ENCODE measurements around the gene EN2. TPM values are rescaled to one million over a fixed set of nuclear protein-coding genes. Genes with fewer than 3 reads are reported as not detected.

The EN2 gene
- total RNA-seq, 1 experiment from 2014 or later, result not detected

DNA sequence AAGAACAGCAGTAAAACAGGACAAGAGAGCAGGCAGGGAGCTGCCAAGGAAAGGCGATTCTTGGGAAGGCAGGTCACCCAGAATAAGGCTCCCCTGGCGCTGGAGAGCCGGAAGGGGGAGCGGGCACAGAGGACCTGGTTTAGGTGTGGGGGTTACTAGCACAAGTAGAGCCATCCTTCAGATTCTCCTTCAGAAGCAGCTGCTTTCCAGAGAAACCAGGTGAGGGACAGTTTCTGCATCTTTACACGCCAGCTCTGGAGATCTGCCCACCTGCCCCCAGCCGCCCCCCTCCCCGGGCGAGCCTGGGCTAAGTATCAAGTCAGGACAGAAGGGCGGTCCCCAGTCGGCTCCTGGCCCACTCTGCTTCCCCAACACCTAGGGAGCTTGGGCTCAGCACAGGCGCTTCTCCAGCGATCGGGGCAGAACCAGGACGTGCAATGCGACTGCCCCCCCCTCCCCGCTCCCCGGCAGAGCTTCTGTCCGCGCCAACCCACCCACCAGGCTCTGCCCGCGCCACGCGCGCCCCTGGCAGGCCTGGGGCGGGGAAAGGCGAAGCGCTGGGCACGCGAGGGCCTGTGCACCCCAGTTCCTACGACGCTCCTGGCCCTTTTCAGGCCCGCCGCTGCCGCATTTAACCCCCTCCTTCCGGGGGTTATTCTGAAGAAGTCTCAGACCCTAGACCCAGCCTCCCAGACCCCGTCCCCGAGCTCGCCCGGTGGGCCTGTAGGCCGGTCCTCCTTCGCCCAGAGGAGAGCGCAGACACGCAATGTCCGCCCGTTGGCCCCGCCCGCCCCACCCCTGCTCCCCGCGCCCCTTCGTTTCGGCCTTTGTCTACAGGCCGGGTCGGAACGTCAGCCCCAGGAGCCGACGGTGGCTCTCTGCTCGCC is 4.4 kb upstream of the EN2 start:
- Histone ChIP-seq H3K36me3 (ENCODE audit: low read depth) (no peaks in the 10 kb centered on the region), H3K9me3 (ENCODE audit: insufficient read depth, low read depth) (no peaks in the 10 kb centered on the region), H3K27me3 (ENCODE audit: insufficient read depth, low read depth) (peaks cover 77% of the 10 kb centered on the region), H4K20me1 (ENCODE audit: insufficient read depth) (no peaks in the 10 kb centered on the region), H3K79me2 (ENCODE audit: low read depth) (no peaks in the 10 kb centered on the region), H3K9me2 (ENCODE audit: insufficient read depth) (no peaks in the 10 kb centered on the region), H3F3A (ENCODE audit: insufficient read depth, low read depth) (no peaks in the 10 kb centered on the region), H3K27ac (no peak overlapping the region), H3K4me2 (no peak overlapping the region), H3K4me3 (no peak overlapping the region), H3K4me1 (replicated peaks; ENCODE audit: insufficient read depth) (no peaks in the 10 kb centered on the region), H2AFZ (no peak overlapping the region)
- no peak for DNase-seq
- POLR2A ChIA-PET (ENCODE audit: unreplicated experiment), result no interaction called here
- intact Hi-C loops (cut with micrococcal nuclease; ENCODE audit: unreplicated experiment), result no loop called here
- no TSS peak for BruUV-seq (replicated peaks)
- CTCF ChIA-PET, result no interaction called here
- TF ChIP-seq, protein P1, sequence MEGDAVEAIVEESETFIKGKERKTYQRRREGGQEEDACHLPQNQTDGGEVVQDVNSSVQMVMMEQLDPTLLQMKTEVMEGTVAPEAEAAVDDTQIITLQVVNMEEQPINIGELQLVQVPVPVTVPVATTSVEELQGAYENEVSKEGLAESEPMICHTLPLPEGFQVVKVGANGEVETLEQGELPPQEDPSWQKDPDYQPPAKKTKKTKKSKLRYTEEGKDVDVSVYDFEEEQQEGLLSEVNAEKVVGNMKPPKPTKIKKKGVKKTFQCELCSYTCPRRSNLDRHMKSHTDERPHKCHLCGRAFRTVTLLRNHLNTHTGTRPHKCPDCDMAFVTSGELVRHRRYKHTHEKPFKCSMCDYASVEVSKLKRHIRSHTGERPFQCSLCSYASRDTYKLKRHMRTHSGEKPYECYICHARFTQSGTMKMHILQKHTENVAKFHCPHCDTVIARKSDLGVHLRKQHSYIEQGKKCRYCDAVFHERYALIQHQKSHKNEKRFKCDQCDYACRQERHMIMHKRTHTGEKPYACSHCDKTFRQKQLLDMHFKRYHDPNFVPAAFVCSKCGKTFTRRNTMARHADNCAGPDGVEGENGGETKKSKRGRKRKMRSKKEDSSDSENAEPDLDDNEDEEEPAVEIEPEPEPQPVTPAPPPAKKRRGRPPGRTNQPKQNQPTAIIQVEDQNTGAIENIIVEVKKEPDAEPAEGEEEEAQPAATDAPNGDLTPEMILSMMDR (conservative IDR thresholded peaks at IDR 0.05), result no peak
- TF ChIP-seq EZH2 (IDR thresholded peaks at IDR 0.05; ENCODE audit: low read depth), result no peak

DNA sequence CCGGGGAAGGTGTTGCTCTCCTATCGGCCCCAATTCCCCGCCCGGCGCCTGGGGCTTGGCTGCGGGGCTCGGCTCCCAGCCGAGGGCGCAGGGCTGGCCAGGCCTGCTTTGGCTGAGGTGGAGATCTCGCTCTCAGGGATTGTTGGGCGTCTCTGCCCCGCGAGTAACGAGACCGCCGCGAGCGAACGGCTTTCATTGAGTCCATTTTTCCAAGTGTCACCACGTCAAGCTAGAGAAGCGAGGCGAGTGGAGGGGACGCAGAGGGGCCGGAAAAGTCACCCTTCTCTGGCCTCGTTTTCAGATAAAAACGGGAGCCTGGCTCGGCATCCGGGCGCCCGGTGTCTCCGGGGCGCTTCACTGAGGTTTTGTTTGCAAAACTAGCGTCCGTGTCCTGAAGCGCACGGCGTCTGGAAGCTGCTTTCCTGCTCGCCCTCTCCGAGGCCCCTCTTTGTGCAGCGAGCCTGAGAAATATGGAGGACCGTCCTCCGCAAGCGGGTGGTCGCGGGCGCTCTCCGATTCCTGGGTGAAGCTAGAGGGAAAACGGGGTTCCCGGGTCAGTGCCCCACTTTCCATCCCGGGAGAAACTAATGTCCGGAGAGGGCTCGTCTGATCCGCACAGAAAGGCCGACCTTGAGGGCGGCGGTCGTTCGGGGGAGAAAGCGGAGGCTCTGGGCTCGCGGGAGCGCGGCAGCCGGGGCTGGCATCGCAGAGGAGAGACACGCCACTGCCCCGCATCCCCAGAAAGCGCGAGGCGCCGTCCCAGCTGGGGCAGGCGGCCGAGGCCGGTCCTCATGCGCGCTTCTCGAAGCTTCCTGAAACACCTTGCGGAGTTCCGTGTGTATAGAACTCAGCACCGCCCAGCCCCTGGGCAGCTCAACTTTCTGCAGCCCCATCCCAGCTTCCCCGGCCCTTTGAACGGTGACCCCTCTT is 3.5 kb upstream of the EN2 start:
- BruUV-seq (replicated peaks), result no TSS peak
- ChIA-PET CTCF (interaction anchor here (0.5 kb wide), 1 partner anchor 8 kb away, joined by 4 read pairs; no protein-coding TSS in a partner anchor), POLR2A (ENCODE audit: unreplicated experiment) (no interaction called here)
- H3K27ac ChIP-seq, result no peak overlapping the region
- no peaks in the 10 kb centered on the region for H3F3A ChIP-seq (ENCODE audit: insufficient read depth, low read depth)
- no peak overlapping the region for H3K4me3 ChIP-seq
- H2AFZ ChIP-seq, result no peak overlapping the region
- H3K79me2 ChIP-seq (ENCODE audit: low read depth), result no peaks in the 10 kb centered on the region
- H3K4me1 ChIP-seq (replicated peaks; ENCODE audit: insufficient read depth), result no peaks in the 10 kb centered on the region
- TF ChIP-seq EZH2 (IDR thresholded peaks at IDR 0.05; ENCODE audit: low read depth), result no peak
- TF ChIP-seq, protein P1 (conservative IDR thresholded peaks at IDR 0.05), result no peak
- no peaks in the 10 kb centered on the region for H3K36me3 ChIP-seq (ENCODE audit: low read depth)
- intact Hi-C loops (cut with micrococcal nuclease; ENCODE audit: unreplicated experiment), result no loop called here
- H3K27me3 ChIP-seq (ENCODE audit: insufficient read depth, low read depth), result peaks cover 71% of the 10 kb centered on the region
- no peaks in the 10 kb centered on the region for H4K20me1 ChIP-seq (ENCODE audit: insufficient read depth)
- no peak overlapping the region for H3K4me2 ChIP-seq
- no peak for DNase-seq
- no peaks in the 10 kb centered on the region for H3K9me2 ChIP-seq (ENCODE audit: insufficient read depth)
- H3K9me3 ChIP-seq (ENCODE audit: insufficient read depth, low read depth), result no peaks in the 10 kb centered on the region

GRCh38 chr7:155455132-155455693 is 2.7 kb upstream of the EN2 start:
- no peak for DNase-seq
- no peak for TF ChIP-seq EZH2 (IDR thresholded peaks at IDR 0.05; ENCODE audit: low read depth)
- TF ChIP-seq, protein P1 (conservative IDR thresholded peaks at IDR 0.05), result no peak
- Histone ChIP-seq H3K4me1 (replicated peaks; ENCODE audit: insufficient read depth) (no peaks in the 10 kb centered on the region), H3K9me3 (ENCODE audit: insufficient read depth, low read depth) (no peaks in the 10 kb centered on the region), H3K27me3 (ENCODE audit: insufficient read depth, low read depth) (peaks cover 71% of the 10 kb centered on the region), H3K79me2 (ENCODE audit: low read depth) (no peaks in the 10 kb centered on the region), H3K4me3 (no peak overlapping the region), H2AFZ (no peak overlapping the region), H3K27ac (no peak overlapping the region), H3K4me2 (no peak overlapping the region), H3K36me3 (ENCODE audit: low read depth) (no peaks in the 10 kb centered on the region), H3K9me2 (ENCODE audit: insufficient read depth) (no peaks in the 10 kb centered on the region), H3F3A (ENCODE audit: insufficient read depth, low read depth) (no peaks in the 10 kb centered on the region), H4K20me1 (ENCODE audit: insufficient read depth) (no peaks in the 10 kb centered on the region)
- POLR2A ChIA-PET (ENCODE audit: unreplicated experiment), result no interaction called here
- BruUV-seq (replicated peaks), result no TSS peak
- CTCF ChIA-PET, result interaction anchor here (0.5 kb wide), 1 partner anchor 9 kb away, joined by 4 read pairs; no protein-coding TSS in a partner anchor
- intact Hi-C loops (cut with micrococcal nuclease; ENCODE audit: unreplicated experiment), result no loop called here
